NCI-H1436 treated with DMSO at 0.1 percent for 48 hours (cell line): ENCODE data around the gene EFNB3.

Source experiments
- DNase-seq: peaks from one replicate; lab custom pipeline; 2025; lab: John Stamatoyannopoulos, UW

Gene EFNB3, protein sequence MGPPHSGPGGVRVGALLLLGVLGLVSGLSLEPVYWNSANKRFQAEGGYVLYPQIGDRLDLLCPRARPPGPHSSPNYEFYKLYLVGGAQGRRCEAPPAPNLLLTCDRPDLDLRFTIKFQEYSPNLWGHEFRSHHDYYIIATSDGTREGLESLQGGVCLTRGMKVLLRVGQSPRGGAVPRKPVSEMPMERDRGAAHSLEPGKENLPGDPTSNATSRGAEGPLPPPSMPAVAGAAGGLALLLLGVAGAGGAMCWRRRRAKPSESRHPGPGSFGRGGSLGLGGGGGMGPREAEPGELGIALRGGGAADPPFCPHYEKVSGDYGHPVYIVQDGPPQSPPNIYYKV

DNA sequence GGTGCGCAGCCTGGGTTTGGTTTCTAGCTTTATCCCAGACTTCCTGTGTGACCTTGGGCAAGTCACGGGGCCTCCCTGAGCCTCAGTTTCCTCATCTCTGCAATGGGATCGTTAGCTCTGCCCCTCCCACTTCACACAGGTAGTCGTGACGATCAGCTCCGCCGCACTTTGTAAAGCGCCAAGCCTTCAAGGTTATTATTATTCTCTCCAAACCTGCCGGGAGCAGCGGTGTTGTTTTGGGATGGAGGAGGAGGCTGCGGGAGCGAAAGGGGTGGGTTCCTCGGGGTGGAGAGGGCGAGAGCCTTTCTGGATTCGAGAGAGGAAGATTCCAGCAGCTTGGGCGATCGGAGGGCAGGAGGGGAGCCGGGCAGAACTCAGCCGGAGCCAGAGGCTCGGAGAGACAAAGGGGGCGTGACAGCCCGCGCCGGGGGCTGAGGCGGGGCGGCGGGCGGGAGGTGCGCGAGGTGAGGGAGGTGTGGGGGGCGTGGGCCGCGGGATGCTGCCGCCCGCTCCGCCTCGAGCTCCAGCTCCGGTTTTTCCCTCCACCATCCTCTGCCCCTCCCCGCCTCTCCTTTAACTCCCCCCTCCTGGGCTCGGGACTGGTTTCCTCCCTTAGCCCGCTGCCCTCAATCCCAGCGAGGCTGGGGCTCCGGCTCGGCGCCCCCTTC lies at the start of gene EFNB3:
Gene EFNB3, plus strand, starts transcription at position 602 of the 668 bp plus-strand sequence. CDS start 397 bp downstream, outside the sequence.
- no peak for DNase-seq

DNA sequence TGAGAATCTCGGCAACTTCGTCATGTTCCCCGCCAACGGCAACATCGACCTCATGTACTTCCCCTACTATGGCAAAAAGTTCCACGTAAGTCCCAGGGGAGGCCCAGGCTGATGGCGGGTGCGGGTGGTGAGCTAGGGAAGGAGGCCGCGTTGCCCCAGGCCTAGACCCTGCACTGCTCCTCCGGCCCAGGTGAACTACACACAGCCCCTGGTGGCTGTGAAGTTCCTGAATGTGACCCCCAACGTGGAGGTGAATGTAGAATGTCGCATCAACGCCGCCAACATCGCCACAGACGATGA lies 49.5 kb upstream of the EFNB3 start:
- DNase-seq: no peak

DNA sequence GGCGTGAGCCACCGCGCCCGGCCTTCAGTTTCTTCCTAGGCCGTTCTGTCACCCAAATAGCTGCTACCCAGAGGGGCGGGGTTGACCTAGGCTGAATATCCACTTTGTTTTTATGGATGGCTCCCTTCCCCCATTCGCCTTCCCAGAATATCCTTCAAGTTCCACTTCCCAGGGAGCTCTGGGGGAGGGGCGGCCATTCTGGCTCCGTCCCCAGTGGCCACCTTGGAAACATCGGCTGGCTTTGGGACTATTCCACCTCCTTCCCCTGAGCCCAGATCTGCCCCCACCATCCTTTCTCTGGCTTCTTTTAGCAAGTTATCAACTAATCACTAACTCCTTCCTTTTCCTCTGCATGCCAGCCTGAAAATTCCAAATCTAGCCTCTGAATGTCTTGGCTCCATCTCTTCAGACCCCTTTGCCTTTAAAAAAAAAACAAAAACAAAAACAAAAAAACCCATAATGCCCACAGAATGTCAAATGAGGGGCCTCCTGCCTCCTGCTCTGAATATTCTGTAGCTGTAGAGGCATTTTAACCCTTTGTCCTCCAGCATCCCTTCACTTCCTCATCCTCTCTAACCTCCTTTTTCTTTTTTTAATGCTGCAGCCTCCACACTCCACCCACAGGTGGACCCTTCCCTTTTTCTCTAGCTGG lies 47.9 kb upstream of the EFNB3 start:
- DNase-seq: no peak

DNA sequence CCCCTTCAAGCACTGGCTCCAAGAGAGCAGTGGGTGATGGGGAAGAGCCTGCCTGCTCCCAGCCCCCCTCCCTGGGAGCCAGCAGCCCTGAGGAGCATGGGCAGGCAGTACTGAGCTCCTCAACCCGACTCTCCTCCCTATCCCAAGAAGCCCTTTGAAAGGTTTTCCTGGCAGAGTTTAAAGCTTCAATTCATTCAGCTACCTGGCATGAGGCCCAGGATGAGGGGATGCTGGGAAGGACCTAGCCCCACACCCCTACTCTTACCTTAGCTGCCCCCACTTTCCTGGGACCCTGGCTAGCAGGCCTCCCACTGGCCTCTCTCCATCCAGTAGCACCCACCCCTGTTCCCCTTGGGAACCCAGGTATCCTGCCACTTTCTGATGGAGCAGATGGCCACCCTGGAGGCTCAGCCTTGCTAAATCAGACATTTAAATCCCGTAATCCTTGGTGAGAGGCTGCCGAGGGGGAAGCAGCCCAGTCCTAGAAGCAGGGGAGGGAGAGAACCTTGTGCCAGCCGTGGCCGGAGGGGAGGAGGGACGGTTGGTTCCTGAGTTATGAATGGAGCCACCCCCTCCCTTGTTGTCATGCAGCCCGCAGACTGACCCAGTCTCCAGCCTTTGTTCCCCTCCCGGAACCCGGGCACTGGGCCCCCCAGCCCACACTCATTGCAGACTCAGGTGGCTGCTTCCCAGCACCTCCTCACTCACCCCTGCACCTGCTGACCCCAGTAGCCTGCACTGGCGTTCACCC lies 37.2 kb upstream of the EFNB3 start:
- DNase-seq: no peak

DNA sequence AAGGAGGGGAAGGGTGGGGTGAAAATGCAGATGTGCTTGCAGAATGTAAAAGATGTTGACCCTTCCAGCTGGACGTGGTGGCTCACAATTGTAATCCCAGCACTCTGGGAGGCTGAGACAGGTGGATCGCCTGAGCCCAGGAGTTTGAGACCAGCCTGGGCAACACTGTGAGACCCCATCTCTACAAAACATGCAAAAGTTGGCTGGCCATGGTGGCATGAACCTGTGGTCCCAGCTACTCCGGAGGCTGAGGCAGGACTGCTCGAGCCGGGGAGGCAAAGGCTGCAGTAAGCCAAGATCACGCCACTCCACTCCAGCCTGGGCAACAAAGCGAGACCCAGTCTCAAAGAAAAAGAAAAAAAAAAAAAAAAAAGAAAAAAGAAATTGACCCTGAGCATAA lies 36.5 kb upstream of the EFNB3 start:
- DNase-seq: no peak

DNA sequence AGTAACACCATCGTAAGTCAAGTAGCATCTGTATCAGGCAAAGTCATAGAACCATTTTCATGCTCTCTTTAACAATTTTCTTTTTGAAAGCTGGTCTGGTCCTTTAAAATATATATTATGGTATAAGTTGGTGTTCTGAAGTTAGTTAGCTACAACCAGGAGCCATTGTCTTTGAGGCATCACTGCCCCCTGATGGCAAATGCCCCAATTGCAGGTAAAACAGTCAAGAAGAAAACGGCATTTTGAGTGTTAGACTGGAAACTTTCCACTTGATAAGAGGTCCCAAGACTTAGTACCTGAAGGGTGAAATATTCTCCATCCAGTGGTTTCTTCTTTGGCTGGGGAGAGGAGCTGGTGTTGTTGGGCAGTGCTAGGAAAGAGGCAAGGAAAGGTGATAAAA lies 31.8 kb upstream of the EFNB3 start:
- no peak for DNase-seq

DNA sequence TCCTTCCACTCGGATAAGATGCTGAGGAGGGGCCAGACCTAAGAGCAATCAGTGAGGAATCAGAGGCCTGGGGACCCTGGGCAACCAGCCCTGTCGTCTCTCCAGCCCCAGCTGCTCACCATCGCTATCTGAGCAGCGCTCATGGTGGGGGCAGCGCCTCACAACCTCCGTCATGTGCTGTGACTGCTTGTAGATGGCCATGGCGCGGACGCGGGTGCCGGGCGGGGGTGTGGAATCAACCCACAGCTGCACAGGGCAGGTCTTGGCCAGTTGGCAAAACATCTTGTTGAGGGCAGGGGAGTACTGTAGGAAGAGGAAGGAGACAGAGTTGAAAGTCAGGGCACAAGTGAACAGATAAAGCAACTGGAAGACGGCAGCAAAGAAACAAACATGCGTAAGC lies 30.1 kb upstream of the EFNB3 start:
- no peak for DNase-seq

DNA sequence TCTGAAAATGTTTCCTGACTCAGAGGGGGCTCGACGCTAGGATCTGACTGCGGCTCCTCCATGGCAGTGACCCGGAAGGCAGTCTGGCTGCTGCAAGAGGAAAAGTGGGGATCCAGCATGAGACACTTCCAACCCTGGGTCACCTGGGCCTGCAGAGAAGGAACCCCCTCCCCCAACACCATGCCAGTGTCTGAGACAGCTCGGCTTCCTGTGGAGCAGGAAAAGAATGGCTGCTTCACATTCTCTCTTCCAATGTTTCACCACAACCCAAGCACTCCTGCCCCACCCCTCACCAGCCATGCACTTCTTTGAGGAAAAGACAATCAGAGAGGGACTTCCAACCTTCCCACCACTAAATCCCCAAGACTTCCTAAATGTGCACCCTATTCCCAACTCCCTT lies 28.5 kb upstream of the EFNB3 start:
- DNase-seq: no peak

DNA sequence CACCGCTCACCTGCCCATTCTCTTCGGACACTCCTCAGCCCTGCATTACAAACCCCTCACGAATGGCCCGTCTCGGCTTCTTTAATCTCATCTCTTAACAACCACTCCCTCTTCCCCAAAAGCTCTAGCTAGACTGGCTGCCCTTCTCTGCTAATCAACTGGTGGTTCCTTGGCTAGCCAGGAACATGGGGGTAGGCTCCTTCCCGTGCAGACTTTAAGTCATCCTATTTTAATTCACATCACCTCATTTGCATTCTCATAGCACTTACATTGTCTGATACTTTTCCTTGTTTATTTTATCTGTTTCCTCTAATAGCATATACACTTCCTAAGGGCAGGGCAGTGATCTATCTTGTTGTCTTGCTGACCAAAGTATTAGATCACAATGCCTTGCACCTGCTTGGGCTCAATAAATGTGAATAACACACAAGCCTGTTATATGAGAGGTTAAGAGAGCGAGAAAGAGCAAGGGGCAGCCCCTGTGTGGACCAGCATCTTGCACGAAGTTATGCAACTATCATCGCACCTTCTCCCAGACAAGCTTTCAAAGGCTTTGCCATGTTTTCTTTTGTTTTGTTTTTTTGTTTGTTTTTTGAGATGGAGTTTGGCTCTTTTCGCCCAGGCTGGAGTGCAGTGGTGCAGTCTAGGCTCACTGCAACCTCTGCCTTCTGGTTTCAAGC lies 27.5 kb upstream of the EFNB3 start:
- DNase-seq: no peak

DNA sequence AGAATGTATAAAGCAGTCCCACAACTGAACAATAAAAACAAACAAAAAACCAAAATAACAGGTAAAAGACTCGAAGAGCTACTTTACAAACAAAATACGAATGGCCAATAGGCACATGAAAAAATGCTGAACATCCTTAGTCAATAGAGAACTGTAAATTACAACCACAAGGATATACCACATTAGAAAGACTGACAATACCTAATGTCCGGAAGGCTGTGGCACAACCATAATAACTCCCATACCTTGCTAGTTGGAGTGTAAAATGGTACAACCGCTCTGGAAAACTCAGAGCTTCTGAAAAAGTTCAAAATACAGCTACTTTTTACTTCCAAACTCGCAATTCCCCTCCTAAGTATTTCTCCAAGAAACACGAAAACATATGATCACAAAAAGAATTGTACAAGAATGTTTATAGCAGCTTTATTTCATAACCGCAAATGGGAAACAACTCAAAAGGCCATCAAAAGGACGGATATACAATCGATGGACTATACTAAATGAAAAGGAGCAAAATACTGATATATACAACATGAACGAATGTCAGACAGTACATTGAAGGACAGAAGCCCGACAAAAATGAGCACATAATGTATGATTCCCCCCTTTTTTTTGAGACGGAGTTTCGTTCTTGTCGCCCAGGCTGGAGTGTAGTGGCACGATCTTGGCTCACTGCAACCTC lies 20.0 kb upstream of the EFNB3 start:
- no peak for DNase-seq

DNA sequence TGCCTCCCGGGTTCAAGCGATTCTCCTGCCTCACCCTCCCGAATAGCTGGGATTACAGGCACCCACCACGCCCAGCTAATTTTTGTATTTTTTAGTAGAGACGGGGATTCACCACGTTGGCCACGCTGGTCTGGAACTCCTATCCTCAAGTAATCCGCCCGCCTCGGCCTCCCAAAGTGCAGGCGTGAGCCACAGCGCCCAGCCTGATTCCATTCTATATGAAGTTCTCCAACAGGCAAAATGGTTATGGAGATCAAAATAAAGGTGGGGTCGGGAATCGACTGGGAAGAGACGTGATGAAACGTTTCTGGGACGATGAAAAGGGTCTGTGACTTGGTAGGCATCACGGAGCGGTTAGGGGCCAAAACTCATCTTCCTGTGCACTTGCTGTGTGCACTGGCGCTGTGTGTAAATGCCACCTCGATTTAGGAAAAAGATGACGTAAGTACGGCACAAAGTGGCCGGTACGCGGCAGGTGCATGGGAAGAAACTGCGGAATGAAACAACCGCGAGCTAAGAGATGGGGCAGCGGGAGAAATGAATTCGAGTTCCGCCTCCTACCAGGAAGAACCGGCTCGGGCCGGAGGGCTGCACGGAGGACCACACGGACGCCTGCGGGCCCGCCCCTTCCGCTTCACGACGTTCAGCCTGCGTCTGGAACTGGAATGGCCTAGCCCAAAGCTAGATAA lies 19.3 kb upstream of the EFNB3 start:
- peak; percentile 86 for DNase-seq

DNA sequence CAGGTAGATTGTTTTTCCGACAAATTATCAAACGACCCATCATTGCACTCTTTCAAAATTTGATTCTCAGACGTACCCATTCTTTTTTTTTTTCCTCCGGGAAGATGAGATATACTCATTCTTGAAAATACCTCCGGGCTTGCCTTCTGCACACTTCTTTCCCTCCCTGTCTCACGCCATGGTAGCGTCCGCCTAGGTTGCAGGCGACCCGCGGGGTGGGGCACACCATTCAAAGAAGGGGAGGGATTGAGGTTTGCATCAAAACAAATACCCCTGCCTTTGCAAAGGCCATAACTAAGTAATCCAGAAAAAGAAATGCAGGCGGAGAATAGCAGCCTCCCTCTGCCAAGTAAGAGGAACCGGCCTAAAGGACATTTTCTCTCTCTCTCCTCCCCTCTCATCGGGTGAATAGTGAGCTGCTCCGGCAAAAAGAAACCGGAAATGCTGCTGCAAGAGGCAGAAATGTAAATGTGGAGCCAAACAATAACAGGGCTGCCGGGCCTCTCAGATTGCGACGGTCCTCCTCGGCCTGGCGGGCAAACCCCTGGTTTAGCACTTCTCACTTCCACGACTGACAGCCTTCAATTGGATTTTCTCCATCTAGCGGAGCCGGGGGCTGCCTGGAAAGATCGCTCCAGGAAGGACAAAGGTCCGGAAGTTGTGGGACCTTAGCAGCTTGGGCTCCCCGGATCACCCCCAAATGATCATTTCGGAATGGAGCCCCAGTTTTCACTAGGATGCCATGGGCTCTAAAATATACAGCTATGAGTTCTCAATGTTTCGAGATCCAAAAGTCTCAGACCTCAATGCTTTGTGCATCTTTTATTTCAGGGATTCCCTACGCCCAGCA lies 18.6 kb upstream of the EFNB3 start:
- DNase-seq: peak; percentile 68

DNA sequence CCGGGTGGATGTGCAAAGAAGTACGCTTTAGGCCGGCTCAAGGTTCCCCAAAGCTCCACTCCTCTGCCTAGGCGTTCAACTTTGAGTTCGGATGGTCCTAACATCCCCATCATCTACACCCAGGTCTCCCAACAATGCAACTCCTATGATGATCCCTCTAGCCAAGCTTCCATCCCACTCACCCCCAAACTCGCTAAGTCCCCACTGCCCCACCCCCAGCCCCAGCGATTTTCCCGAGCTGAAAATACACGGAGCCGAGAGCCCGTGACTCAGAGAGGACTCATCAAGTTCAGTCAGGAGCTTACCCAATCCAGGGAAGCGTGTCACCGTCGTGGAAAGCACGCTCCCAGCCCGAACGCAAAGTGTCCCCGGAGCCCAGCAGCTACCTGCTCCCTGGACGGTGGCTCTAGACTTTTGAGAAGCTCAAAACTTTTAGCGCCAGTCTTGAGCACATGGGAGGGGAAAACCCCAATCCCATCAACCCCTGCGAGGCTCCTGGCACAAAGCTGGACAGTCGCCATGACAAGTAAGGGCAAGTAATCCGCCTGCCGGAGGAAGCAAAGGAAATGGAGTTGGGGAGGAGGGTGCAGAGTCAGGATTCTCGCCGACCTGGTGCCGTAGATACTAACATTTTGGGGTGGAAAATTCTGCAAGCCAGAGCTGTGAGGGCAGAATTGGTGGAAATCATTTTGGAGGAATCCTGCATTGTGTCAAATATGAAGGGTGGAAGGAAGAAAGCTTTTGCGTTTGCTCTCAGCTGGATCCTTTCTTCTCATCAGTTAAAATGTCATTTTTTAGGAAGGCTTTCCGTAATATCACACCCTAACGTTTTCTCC lies 17.7 kb upstream of the EFNB3 start, which contains the start of gene TP53:
Gene TP53, minus strand, starts transcription at position 419 of the 836 bp plus-strand sequence. CDS start 10,896 bp downstream, outside the sequence.
- DNase-seq: peak; percentile 64

DNA sequence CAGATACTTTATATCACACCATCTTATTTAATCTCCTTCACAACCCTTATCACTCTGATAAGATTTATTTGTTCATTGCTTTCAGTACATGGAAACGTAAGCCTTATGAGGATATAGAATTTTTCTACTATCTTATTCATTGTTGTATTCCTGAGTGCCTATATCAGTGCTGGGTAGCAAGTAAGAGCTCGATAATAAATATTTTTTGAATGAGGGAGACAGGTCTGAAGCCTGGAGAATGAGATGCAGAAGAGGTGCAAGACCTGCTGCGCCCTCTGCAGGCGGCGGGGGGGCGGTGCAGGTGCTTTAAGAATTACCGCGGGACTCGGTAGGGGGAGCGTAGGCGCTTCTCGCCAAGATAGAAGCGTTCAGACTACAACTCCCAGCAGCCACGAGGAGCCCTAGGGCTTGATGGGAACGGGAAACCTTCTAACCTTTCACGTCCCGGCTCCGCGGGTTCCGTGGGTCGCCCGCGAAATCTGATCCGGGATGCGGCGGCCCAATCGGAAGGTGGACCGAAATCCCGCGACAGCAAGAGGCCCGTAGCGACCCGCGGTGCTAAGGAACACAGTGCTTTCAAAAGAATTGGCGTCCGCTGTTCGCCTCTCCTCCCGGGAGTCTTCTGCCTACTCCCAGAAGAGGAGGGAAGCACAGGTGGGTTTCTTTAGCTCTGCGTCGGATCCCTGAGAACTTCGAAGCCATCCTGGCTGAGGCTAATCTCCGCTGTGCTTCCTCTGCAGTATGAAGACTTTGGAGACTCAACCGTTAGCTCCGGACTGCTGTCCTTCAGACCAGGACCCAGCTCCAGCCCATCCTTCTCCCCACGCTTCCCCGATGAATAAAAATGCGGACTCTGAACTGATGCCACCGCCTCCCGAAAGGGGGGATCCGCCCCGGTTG lies 16.8 kb upstream of the EFNB3 start, which contains the start of gene WRAP53:
Gene WRAP53, plus strand, starts transcription at position 570 of the 900 bp plus-strand sequence. Its CDS starts 172 bp downstream, at position 742.
- peak; percentile 94 for DNase-seq

DNA sequence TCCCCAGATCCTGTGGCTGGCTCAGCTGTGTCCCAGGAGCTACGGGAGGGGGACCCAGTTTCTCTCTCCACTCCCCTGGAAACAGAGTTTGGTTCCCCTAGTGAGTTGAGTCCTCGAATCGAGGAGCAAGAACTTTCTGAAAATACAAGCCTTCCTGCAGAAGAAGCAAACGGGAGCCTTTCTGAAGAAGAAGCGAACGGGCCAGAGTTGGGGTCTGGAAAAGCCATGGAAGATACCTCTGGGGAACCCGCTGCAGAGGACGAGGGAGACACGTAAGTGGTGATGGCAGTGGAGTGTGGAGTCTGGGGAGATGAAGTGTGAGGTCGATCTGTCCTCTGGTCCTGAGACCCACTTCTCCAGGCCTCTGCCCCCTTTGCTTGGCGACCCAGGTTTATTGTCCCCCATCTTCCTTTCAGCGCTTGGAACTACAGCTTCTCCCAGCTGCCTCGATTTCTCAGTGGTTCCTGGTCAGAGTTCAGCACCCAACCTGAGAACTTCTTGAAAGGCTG lies 16.1 kb upstream of the EFNB3 start:
- no peak for DNase-seq

DNA sequence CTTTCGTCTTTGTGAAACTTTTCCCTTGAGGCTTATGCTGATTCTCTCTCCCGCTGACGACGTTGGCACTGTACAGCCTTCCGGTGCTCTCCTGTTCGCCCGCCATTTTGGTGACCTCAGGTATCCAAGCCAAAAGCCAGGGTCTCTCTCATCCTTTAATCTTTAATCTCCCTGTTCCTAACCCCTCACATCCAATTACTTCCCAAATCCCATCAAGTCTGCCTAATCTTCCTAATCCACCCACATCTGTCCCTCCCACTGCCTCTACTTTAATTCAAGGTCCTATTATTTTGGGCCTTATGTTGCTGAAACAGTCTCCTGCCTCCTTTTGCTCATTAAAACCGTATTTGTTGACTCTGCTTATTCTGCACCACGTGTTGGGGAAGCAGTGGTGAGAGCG lies 9.4 kb upstream of the EFNB3 start:
- DNase-seq: no peak

DNA sequence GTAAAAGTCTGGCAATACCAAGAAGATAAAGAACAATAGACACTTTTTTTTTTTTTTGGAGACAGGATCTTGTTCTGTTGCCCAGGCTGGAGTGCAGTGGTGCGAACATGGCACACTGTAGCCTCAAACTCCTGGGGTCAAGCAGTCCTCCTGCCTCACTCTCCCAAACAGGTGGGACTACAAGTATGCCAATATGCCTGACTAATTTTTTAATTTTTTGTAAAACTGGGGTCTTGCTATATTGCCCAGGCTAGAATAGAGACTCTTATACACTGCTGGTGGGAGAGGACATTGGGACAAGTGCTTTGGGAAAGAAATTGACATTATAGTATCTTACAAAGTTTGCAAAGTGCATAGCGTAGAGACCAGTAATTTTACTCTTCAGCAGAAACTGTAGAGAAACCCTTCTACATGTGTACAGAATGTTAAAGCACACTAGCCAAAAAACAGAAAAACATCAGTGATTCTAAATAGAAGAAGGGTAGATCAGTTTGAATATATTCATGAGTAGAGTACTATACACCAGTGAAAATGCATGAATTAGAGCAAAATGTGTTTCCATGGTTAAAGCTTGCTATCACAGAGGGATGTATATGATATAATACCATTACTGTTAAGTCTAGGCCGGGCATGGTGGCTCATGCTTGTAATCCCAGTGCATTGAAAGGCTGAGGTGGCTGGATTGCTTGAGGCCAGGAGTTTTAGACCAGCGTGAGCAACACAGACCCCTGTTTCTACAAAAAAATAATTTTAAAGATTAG lies 7.0 kb upstream of the EFNB3 start:
- no peak for DNase-seq
